Left forelimb (tissue), 1 donor: Measurements from ENCODE around the gene HOXD4.

Source experiments
- DNase-seq: peaks from one replicate; pipeline ENCODE4 v3.0.0-alpha.2; 2018; ENCODE audit warnings: low spot score

The HOXD4 gene

DNA sequence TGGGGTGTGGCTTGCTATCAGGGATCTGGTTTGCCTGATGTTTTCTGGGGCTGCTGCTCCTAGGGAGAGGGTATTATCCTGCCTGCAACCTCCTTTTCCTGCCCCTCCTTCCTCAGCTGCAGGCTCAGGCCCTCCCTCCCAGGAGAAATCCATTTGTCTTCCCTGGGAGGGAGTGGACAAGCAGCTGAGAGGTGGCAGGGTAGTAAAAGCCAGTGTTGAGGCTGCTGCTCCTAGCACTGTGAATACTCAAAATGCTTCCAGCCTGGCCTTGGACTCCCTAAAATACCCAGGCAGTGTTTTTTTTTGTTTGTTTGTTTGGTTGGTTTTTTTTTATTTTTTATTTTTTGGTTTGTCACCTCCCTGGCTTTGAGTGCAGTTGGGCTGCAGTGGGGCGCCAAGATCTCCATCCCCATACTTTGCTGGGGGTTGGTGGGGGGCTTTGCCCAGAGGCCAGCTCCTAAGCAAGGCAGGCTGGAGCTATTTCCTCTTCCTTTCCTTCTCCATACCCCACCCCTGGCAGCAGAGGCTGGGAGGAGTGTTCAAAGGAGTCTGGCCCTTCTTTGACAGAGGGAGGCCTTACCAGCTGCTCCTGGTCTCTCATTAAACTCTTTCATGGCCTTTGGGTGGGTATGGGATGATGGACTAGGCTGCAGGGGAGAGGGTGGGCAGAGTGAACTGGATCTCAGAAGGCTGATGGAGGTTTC, 19.4 kb downstream of the HOXD4 start:
- no peak for DNase-seq

DNA sequence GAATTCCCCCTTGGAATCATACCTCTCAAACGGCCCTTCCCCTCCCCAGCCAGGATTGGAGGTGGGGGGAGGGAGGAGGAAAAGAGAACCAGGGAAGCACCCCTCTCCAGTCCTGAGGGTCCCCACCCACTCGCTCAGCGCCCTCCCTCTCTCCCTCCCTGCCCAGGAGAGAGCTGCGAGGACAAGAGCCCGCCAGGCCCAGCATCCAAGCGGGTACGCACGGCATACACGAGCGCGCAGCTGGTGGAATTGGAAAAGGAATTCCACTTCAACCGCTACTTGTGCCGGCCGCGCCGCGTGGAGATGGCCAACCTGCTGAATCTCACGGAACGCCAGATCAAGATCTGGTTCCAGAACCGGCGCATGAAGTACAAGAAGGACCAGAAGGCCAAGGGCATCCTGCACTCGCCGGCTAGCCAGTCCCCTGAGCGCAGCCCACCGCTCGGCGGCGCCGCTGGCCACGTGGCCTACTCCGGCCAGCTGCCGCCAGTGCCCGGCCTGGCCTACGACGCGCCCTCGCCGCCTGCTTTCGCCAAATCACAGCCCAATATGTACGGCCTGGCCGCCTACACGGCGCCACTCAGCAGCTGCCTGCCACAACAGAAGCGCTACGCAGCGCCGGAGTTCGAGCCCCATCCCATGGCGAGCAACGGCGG, 20.1 kb downstream of the HOXD4 start:
- DNase-seq, result no peak

DNA sequence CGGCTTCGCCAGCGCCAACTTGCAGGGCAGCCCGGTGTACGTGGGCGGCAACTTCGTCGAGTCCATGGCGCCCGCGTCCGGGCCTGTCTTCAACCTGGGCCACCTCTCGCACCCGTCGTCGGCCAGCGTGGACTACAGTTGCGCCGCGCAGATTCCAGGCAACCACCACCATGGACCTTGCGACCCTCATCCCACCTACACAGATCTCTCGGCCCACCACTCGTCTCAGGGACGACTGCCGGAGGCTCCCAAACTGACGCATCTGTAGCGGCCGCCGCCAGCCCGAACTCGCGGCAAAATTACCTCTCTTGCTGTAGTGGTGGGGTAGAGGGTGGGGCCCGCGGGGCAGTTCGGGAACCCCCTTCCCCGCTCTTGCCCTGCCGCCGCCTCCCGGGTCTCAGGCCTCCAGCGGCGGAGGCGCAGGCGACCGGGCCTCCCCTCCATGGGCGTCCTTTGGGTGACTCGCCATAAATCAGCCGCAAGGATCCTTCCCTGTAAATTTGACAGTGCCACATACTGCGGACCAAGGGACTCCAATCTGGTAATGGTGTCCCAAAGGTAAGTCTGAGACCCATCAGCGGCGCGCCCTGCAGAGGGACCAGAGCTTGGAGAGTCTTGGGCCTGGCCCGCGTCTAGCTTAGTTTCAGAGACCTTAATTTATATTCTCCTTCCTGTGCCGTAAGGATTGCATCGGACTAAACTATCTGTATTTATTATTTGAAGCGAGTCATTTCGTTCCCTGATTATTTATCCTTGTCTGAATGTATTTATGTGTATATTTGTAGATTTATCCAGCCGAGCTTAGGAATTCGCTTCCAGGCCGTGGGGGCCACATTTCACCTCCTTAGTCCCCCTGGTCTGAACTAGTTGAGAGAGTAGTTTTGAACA, 20.9 kb downstream of the HOXD4 start:
- no peak for DNase-seq

DNA sequence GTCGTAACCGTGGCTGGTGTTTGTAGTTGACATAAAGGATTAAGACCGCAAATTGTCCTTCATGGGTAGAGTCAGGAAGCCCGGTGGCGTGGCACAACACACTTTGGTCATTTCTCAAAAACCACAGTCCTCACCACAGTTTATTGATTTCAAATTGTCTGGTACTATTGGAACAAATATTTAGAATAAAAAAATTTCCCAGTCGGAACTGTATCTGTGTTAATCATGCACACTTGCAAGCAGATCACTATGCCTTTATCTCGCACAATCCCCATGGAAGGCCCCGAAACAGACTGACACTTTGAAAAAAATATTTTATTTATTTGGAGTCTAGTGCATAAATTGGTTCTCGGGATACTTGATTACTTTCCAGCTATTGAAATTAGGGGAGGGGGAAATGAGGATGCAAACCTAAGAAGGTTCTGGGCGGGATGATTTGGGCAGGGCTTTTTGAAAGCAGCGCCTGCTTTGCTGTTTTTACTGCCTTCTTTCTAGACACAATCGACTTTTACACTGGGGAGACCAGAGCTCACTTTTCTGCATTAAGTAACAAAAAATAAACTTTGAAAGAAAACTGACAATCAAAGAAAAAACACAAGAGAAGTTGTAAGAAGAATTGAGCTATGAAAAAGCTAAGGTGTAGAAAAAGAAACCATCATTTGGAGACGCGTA, 21.7 kb downstream of the HOXD4 start:
- no peak for DNase-seq

DNA sequence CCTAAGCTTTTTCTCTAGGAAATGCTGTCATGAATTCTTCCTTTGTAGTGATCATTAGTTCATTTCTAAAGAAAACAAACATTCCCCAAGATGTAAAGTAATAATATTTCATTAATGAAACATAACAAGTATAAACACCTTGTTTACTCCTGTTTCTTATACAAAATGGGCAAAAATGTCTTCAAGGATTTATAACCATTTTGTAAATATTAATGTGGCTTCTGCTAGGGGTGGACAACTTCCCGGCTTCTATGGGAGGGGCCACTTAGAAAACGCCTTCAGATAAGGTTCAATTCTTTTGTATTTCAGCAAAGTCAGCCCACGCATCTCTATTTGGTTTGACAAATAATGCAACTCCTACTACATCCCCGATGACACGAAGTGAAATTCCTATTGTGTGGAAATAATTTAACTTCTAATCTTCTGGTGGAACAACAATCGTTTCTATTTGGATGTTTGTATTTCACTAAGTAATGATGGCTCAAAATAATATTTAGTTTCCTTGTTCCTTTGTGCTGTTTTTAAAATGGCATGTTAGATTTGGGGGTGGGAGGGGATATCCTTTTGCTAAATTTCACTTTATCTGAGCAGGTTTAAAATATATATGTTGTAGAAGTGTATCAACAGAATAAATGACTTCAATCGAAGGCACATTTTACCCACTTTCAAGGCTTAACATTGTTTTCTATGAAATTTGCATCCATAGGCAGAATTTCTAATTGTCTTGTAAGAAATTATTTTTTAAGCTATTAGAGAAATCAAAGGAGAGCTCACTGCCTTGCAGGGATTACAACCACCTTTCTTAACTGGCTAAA, 22.4 kb downstream of the HOXD4 start:
- DNase-seq, result no peak

DNA sequence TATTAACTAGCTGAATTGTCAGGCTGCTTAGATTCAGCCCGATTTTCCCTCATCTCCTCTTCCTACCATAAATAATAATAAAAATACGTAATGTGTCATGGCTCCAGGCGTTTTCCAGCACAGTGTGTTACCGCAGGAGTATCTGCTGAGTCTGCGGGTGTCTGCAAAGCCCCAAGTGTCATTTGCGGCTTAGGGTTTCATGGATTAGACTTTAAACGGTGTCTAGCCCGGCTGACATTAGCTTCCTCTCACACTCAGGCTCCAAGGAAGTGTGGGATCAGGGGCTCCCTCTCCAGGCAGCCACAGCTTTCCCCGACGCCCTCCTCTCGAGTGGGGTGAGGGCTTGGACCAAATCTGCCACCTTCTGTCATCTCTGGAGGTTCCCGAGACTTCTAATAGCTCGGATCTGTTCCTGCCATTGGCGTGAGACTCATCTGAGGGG, 23.1 kb downstream of the HOXD4 start:
- no peak for DNase-seq

DNA sequence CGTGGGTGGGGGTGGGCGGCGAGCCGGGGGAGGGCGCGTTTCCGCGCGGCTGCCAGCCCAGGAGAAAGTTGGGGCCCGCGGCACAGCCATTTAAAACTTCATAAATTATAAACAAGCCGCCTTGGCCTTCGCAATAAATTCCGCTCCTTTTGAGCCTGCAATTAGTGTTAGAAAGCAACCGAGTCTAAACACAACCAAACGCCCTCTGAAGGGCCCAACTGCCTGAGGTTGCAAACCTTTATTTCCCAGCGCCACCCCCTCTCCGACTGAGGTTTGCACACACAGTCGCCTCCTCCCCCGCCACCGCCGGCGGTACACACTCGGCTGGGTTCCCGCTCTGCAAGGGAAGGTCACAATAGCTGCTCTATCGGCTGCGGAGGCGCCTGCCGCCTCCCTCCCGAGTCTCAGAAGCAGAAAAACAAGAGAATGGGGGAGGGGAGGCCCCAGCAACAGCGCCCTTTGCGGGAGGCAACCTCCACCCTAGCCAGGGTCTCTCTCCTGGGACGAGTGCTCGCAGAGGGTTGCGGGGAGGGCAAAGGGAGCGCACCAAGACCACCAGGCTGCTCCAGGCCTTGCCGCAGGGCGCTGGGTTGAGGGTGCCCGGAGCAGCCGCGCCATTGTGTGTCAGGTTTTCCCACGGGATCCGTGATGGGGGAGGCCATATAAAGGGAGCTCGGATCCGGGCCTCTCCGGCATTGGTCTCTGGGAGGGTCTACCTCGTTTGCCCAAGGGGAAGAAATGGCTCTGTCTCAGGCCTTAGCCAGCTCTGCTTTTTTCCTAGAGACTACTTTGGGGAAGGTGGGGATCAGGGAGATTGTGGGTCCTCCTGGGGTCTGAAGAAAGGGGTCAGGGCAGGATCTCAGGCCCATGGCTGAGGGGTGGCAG, 23.7 kb downstream of the HOXD4 start:
- peak; percentile 74 for DNase-seq

DNA sequence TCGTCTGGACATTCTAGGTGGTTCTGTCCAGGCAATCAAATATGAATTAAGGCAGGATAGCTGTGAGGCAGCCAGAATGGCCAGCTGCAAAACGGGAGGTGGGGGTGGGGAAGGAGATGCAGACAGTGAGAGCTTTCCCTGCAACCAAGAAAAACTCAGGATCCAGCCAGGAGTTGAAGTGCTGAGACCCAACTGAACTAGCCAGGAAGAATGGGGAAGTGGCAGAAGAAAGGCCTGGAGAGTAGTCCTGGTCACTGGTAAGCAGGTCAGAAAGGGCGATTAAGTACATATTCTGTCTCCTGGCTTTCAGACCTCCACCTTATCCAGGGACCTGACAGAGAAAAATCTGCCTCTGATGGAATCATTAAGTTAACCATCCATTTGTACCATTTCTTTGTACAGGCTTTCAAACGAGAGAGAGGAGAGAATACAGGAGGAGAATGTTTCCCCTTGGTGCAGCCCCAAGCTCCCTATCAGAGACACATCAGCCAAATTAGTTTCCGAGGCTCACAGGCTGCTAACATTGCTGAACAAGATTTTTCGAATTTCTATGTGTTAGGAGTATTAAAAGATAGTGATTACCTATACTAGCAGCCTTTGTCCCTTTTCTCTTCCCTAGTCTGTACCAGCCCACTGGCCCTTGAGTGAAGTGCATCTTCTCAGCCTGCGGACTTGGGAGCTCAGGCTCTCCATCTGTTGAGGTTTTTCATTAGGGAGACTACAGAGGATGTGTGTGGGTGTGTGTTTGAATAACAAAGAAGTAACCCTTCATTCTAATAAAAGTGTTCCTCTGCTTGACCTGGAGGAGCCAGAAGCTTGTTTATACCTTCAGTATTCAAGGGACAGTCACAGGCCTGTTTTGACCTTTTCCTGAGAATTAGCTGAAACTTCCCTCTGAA, 24.6 kb downstream of the HOXD4 start:
- no peak for DNase-seq

DNA sequence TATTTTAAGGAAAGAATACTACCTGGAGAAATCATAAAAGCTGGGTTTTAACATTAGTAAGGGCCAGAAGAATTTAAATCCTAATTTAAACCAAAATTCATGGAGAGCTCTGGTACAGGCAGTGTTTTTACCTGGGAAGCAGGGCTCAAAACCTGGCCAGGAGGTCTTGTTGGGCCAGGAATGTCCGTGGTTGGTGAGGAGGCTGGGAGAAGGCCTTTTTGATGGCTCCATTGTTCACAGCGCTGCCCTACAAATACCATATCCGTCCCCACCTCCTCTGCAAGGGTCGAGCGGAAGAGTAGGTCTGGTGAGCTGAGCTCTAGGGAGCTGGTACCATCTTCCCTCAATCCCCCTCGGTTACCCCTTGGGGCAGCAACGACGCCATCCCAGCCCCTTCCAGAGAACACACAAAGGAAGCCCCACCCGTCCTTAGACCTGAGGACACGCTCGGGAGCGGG, 26.3 kb downstream of the HOXD4 start:
- DNase-seq, result no peak

DNA sequence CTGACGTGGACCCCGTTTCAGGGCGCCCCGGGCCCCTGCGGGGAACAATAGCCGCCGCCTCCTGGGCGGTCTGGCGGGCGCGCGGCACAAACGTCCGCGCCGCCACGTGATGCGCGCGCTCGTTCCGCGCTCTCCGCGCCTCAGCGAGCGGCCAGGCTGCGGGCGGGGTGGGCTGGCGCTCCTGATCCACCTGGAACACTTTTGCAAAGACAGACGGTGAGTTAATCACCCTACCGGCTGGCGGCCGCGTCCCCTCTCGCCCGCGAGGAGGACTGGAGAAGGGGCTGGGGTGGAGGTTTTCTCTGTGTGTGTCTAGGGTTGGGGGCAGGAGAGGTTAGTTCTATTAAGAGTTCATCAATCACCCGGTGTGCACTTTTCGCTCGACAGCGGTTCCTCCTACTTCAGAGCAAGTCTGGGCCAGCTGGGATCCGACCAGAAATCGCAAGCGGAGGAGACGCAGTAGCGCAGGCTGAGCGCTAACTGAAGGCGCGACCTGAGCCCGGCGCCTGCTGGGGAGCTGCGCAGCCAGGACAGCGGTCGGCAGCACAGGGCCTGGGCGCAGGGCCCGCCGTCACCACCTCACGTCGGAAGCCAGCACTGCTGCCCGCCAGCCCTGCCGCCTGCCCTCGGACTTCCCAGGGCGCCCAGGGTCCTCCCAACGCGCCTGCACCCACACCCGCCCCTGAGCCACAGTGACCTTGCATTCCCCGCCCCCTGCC, 26.8 kb downstream of the HOXD4 start:
- peak; percentile 67 for DNase-seq

DNA sequence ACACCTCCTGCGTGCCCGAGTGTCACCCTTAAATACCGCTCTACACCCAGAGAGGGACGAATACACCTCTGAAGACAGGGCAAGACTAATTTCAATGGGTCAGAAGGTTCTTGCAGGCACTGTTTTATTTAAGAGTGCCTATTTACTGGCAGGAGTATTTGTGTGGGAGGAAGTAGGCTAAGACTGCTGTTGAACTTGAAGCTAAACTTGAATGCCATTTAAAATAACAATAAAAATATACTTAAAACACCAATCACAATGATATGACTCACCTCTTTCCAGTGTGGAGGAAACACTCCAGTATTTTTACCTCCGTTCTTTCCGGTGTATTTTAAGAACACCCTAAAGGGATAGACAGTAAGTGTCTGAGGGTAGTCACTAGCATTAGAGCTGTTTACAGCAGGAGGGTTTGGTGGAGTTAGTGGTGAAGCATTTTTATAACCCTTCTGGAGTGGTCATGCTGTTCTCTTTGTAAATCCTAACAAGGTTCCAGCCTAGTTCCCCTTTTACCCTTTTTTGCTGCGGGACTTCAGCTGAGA, 27.5 kb downstream of the HOXD4 start:
- DNase-seq, result no peak

DNA sequence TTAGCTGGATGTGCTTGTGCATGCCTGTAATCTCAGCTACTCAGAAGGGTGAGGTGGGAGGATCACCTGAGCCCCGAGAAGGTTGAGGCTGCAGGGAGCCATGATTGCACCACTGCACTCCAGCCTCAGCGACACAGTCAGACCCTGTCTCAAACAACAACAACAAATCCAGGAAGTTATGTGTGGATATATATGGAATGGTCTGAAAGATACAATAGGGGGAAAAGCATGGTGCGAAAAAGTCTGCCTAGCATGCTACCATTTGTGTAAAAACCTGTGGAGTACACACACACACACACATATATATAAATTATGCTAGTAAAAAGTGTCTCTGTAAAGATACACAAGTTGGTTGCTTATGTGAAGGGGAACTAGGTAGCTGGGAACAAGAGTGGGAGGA, 30.2 kb downstream of the HOXD4 start:
- no peak for DNase-seq

DNA sequence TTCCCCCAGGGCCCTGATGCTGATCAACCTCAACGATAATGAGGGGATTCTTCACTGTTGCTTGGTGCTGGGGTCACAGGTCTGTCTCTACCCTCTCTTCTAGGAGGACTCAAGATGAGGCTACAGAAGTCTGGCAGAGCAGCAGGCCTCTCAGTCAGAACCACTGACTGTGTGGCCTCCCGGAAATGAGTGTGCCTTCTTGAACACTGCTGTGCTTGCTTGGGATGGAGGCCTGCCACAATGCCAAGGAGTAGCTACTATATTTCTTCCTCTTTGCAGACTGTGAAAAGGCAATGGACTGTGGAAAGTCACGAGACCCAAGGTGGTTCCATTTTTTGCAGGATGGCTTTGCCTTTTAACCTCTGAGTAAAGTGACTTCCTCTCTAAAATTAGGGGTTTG, 31.3 kb downstream of the HOXD4 start:
- DNase-seq, result no peak

DNA sequence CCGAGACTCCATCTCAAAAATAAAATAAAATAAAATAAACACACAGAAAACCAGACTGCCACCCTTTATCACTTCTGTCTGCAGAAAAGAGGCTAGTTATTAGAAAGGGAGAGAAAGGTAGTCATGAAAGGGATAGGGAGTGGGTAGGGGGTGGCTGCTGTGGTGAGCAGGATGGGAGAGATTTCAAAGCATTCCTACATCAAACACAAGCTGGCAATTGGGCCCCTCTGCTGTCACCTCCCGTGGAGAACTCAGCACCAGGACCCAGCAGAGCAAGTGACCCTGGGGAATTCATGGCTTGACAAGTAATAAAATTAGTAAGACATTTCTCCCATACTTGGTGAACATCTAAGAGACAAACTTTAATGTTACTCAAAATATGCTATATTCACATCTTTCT, 33.4 kb downstream of the HOXD4 start:
- DNase-seq, result no peak

DNA sequence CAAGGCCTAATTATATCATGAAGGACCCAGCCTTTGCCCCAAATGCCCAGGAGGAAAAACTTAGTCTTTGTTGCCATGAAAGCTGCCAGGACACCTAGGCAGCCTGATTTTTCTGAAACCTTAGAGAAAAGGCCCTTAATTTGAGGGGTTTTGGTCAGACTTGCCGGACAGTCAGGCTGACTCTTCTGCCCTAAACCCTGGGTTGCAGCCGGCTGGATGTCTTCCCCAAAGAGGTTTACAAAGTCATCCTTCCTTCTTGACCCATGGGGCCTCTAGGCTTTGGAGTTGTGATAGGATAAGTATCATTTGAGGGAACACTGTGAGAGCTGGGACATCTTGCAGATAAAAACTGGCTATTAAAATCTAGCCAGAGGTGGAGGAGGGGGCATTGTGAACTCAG, 34.7 kb downstream of the HOXD4 start:
- DNase-seq, result no peak

DNA sequence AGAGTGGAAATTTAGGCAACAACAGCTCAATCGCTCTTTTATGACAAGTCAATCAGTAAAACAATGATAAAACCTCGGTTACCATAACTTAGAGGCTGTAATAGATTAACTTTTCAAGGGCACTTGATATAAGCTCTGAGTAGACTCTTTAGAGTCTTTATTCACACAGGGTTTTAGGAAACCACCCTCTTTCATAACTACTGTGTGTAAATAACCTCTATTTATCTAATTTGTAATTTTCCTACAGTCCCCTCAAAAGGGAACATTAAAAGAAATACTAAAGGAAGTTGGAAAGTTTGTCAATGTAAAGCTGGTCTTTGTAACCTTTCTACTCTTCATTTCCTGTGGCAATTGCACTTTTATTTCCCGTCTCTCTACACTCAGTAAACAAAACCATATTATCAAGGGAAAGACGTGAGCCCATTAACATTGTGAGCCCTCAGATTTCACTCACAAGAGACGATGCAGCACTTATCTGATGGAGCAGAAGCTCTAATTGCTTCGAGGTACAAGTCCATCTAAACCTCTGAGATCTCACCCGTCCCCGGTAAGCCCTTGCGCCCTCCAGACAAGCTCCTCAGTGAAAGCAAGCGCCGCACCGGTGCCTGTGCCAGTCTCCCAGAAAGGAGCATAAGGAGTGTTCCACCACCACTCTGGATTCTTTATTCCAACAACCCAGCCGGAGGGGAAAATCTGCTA, 36.0 kb downstream of the HOXD4 start:
- DNase-seq, result no peak

DNA sequence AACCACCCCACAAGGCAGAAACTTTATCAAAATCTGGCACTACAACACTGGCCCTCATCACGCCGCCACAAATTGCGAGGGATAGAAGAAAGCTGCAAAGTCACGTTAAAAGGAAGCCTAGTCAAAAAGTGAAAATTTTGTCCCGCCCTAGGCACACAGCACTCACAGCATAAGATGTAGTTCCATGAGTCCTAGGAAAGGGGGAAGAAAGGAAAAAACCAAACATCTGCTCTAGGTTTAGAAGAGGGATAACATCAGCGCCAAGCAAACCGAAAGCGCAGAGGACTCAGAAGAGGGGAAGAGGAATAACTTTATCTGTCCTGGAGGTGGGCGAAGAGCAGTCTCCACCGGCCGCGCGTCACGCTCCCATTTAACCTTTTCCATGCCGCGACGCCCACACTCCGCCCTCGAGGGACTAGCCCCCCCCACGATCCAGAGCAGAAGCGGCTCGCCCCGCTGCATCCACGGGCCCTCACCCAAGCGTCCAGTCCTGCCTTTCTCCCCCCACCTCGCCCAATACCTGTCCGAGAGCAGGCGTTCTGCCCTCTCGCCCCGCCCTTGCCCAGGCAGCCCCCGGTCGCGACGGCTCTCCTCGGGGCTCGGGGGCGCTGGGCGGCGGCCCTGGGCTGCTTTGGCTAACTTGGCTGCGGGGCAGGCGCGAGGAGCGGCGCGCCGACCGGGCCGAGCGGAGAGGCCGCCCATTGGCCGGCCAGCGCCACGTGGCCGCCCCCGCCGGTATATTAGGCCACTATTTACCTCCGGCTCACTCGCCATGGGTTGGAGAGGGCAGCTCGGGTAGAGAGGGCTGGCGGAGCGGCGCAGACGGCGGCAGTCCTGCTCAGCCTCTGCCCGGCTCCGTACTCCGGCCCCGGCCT, 36.8 kb downstream of the HOXD4 start, which contains the start of gene HOXD1:
Gene HOXD1 (plus strand): TSS at position 770 of the 875 bp plus-strand sequence. CDS start 134 bp downstream, outside the sequence.
- peak; percentile 71 for DNase-seq
